A549 (cell line): Measurements from ENCODE around the gene ZCCHC10.

Experiments used
- CTCF ChIP-seq: fragments of >200 bp; sonication (Bioruptor Twin); formaldehyde crosslinking; IDR thresholded peaks from 3 replicates; pipeline ENCODE4 v1.5.1; 2016
- POLR2A ChIP-seq: IDR thresholded peaks from 2 replicates; pipeline ENCODE4 v1.6.1; 2012; ENCODE audit warnings: mild to moderate bottlenecking, low read length
- RFX5 ChIP-seq: fragments of 450-650 bp; IDR thresholded peaks from 2 replicates; pipeline ENCODE4 v1.7.1; 2014; ENCODE audit warnings: antibody characterized with exemption, mild to moderate bottlenecking, moderate library complexity

DNA sequence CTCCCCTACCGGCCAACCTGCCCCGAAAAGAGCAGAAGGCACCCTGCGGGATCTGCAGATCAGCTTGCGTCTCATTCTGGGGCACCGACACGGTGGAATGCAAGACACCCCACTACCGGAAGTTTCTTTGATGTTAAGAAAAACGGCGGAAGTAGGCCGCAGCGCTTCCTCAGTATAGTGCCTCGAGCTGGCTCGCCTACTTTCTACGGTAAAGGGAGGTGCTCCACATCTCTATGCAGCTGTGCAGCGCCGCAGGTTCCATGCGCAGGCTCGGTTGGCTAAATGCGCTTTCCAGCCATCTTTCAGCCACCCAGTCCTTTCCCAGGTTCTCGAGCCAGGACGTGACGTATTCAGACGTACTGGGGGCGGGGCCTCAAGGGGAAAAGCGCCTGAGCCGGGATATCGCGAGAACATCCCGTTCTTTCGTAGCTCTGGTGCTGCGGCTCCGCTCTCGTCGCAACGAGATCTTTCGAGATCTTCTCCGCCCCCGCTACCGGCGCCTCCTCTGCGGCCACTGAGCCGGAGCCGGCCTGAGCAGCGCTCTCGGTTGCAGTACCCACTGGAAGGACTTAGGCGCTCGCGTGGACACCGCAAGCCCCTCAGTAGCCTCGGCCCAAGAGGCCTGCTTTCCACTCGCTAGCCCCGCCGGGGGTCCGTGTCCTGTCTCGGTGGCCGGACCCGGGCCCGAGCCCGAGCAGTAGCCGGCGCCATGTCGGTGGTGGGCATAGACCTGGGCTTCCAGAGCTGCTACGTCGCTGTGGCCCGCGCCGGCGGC, 25.4 kb upstream of the ZCCHC10 start, which contains the start of gene HSPA4:
- TF ChIP-seq POLR2A (peak; percentile 75), RFX5 (no peak), CTCF (no peak)
